COLO668 (cell line): ENCODE data around the gene FNDC8.
"Not testable (repeated sequence)": the region's sequence is repeated elsewhere in the genome, so short reads cannot be mapped to it uniquely, and the experiment has no call there.

ENCODE experiments used
- DNase-seq: peaks from one replicate; lab custom pipeline; 2025; ENCODE audit not compliant: unreplicated experiment; lab: John Stamatoyannopoulos, UW

The FNDC8 gene

DNA sequence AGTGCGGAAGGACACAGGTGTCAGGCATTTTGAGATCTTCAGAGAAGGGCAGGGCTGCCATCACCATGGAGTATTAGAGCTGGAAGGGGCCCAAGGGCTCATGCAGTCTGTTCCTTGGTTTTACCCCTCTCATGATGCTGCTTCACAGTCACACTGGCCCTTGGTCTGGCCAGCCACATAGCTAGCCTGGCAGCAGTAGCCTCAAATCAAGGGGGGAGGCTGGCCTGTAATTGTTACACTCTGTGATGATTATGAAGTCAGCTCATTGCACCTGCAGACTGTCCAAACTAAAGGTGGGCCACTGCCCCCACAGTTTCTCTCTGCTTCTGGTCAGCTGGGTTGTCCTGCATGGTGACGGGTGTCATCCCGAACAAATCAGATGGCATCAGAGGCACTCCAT, at the start of gene FNDC8:
FNDC8 (plus strand) TSS at position 301 of the 400 bp plus-strand sequence; CDS start at position 380, 79 bp downstream.
- no peak for DNase-seq

DNA sequence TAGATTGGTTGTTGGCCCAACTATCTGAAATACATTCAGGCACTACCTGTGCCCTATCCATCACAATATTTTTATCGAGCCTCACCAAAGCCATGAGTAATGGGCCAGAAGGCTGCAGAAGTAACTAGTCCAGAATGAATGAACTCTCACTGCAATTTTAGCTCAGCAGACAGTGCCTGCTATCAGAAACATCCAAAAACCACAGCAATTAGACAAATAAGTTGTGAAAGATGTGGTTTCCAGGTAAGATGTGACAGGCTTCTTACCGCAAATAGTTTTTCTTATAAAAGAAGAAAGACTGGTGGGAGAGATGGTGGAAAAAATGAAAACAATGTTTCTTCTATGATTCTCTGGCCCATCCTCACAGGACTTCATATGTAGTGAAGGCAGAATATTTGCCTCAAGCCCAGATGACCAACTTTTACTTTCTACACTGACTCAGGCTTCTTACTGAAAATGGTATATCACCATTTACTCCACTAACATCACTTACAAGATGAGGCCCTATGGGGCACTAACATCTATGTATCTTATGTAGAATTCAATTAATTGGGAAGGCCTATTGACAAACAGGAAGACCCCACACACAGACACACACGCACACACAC, 48.1 kb upstream of the FNDC8 start:
- DNase-seq, result no peak

DNA sequence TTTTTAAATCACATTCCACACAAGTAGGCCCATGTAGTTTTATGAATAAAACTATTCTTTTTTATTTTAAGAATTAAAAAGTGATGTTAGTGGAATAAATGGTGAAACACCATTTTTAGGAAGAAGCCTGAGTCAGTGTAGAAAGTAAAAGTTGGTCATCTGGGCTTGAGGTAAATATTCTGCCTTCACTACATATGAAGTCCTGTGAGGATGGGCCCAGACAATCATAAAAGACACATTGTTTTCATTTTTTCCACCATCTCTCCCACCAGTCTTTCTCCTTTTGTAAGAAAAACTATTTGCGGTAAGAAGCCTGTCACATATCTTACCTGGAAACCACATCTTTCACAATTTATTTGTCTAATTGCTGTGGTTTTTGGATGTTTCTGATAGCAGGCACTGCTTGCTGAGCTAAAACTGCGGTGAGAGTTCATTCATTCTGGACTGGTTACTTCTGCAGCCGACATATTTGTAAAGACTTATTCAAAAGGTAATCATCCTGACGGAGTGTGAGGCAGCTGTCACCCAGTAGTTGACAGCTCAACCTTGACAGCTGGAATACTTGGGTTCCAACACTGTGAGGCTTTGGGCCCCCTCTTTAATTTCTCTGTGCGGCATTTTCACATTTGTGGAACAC, 47.3 kb upstream of the FNDC8 start:
- DNase-seq, result no peak

DNA sequence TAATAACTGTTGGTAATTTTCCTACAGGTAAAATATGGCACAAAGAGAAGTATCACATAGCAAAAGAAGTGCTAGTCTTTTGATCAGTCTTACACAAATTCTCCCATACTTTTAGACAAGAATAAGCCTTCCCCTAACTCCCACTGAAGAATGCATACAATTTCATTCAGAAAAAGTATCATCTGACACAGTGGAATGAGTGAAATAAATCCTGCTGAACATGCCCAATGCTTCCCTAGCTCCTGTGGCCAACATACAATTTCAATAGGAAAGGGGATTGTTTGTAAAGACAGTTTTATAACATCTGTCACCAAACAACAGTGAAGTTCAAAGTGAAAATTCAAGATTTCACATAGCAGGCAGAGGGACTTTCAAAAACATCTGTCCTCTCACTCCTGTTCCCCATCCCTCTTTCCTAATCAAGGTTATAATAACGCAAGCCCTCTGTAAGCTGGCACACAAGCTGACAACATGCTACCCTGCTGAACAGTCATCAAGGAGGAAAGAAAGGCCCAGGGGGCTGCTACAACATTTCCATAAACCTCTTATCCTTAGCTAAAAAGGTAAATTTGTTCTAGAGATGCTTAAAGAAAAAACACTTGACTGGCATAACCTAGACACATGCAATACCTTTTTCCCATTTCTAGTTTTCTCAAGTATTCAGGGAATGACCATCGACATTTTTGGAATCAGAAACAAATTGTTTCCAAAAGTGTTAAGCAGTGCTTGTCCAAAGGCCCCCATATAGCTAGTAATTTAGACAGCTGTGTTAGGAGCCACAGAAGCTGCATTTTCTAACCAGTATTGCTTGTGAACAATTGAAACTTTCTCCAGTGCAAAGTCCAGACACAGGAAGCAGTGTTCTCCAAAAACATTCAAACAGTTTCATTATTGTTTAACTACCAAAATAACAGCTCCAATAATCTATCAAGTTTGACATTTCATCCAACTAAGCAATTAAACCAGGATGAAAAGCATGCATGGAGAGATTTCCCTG, 46.4 kb upstream of the FNDC8 start:
- DNase-seq, result no peak

DNA sequence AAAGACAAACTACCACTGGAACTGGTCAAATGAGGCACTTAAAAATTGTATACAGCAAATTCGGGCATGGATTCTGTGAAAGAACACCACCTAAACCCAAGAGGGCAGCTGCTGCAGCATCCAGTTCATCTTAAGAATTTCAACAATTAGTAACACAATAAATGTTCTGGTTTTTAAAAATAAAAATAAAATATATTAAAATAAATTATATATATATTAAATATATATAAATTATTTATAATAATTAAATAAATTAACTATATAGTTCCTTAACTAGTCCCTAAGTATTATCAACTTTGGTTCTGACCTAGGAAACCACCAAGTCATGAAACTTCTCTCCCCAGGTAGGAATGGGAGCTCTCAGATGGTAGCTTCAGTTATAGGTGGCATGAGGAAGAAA, 44.5 kb upstream of the FNDC8 start:
- no peak for DNase-seq

DNA sequence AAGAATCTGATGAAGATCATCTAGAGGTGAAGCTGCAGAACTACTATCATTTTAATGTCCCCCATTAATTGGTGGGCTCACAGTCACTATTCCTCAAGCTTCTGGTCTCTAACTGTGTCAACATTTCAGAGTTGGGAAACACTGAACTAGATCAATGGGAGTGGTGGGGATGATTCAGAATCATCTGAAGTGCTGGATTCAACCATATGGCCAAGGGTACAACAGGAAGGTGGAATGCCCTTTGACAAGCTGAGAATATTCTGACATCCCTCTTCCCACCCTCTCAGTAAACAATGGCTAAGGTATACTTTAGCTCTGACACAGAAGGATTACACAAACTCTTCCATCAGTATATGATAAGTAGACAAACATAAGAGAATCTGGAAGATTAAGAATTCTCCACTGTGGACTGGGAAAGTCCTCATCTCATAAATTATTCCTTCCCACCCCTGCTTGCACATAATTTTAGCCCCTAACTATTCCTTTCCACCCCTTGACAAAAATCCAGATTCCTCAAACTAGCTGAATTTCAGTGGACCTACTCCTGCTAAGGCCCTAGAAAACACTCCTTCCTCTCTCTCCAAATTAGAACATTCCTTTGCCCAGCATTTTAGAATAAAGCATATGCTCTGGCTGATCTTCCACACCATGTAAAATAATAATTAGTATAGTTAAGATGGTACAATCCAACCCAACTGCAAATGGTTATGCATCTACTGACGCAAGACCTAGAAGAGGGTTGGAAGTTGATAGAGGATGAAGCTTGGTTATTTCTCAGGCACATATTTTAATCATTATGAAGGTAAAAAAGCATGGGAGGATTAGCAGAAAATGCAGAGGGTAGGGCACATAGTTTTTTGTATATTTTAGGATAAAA, 41.6 kb upstream of the FNDC8 start:
- DNase-seq, result no peak

DNA sequence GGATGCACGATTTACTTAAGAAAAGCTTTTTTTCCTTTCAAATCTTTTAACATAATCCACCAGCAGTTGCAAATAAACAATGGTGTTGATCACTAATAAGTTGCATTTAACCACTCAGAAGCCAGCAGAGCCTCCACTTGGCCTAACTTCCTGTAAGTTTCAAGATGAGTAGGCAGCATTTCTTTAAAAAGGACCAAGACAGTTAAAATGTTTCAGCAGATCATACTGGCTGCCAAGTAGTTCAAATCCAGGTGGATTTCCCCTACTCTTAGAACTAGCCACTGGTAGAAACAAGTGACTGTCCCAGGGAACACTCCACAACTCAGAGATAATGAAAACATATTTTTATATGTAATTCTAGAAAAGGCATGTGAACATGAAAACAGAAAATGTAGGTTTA, 40.9 kb upstream of the FNDC8 start:
- no peak for DNase-seq

DNA sequence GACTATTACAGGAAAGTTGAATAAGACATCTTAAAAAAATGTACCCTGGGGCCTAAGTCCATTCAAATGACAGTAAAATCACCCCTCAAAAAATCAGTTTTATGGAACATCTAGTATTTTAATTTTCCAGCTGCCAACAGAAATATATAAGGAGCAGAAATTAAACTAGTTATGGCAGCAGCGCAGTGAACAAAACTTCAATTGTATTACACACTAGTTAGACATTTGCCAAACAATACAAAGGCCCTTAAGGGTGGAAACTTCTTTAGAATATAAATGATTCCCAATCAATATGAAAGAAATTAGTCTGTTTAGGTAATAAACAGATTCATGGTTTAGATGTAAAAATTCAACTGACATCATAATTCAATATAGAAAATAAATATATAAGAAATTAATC, 39.8 kb upstream of the FNDC8 start:
- DNase-seq, result no peak

DNA sequence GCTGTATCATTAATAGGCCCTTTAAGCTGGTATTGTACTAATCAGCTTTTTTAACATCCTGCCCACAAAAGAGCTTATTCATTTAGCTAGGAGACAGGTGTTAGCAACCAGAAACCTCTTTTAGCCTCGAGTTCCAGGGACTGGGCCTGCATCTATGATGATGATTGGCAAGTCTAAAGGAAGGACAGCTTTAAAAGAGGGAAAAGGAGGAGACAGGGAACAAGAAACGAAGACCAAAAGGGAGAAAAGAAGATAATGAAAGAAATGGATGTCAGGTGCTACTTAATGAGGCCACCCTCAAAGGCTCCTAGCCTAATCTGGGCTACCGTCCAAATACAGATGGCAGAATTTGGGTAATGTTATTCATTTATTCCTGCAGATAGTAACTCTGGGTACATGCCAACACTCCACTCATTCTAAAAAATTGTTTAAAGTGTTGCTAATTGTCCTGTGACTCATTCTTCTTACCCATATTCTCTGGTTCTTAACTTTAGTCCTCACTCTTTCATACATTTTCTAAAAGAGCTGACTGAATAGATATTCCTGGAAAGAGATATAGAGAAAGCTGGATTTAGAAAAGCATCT, 39.2 kb upstream of the FNDC8 start:
- no peak for DNase-seq

DNA sequence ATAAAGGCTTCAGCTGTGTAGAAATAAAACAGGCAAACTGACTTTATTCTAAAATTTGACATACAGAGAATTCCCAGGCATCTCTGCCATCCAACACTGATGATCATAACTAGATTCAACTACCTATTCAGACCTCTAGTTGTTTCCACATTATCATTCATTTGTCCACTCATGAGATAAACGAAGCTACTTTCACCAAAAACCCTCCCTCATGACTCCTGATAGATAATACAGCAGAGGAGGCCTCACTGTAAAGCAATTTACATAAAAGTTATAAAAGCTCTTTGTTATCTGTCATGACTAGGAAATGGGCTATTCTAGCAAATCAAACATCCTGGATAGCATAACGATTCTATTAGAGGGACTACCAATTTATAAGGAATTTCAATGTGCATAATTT, 38.3 kb upstream of the FNDC8 start:
- DNase-seq, result no peak

DNA sequence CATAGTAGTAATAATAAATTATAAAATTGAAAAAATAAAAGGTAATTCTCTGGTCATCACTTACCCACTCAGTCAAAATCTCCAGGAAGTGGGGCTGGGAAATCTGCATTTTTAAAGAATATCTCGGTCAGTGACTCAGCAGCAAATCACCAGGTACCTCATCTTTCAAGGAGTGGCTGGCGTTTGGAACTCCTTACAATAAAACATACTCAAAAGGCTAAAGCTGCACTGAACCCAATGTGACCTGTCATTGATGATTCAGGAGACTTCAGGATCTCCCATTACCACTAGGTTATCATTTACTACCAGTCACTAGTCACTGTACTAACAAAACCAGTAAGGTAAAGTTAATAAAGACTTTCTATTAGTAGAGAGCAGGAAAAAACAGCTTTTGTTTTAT, 36.4 kb upstream of the FNDC8 start:
- no peak for DNase-seq

DNA sequence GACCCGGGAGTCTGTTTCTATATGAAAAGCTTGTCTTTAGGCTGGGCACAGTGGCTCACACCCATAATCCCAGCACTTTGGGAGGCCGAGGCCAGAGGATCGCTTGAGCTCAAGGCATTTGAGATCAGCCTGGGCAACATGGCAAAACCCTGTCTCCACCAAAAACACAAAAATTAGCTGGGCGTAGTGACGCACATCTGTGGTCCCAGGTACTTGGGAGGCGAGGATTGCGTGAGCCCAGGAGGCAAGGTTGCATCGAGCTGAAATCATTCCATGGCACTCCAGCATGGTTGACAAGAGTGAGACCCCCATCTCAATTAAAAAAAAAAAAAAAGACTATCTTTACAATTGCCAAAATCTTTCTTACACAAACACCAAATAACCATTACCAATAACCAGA, 35.3 kb upstream of the FNDC8 start:
- no peak for DNase-seq

DNA sequence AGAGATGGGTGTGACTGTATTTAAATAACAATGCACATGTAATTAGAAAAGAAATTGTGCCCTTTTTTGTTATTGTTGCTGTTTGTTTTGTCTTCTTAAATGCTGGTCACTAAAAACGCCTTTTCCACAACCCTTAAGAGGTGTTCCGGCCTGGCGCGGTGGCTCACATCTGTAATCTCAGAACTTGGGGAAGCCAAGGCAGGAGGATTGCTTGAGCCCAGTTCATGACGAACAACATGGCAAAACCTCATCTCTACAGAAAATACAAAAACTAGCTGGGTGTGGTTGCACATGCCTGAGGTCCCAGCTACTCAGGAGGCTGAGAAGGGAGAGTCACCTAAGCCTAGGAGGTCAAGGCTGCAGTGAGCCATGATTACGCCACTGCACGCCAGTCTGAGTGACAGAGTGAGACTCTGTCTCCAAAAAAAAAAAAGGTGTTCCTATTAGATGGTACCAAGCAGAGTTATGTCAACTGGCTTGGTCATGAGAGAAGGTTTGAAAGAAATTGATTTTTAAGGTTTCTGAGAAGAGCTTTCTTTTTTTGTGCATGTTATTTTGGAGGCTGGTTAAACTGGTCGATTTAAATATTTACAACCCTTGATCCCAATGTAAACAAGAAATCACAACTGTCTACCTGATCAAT, 34.4 kb upstream of the FNDC8 start:
- DNase-seq, result no peak

DNA sequence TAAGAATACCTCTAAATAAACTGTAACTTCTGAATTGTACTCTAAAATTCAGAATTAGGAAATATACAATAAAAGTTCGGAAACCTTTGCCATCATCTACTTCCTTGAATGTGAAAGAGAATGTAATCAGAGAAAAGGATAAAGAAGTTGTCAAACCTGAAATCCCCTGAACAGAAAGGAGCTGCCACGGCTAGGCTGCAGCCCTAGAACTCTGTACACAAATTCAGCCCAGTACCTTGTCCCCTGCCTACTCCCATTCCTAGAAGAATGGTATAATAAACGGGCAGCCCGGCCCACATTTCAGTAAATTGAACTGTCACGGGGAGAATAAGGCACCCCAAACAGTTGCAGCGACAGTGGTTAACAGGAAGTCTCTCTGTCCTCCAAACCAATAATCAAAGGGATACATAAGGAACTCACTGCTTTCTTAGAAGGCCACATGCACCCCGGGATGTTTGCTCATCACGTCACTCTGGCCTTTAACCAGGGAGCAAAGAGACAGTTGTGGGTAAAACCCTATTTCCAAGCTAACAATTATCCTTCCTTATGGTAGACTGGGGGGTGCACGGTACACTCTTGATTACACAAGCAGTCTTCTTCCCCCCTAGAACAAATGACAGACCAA, 33.6 kb upstream of the FNDC8 start:
- peak; percentile 10 for DNase-seq

DNA sequence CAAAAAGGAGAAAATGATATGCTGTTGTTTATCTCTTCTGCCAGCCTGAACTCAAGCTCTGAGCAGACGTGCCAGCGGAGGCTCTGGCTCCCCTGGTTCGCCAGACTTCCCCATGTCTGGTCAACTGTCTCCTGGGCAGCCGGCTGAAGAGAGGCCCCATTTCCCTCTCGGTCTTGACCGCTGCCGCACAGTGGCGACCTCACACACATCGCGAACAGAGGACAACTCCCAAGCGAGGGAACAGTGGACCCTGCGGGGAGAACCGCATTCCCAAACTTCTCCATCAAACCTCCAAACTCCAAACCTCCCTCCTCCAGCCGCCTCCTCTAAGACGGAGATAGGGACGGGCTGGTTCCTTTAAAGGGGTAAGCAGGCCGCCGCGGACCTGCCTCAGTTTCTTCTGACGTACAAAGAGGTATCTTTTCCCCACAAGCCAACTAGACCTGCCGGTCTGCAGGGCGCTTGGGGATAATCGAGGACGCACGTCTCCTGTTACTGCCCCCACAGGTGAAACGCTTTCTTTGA, 33.0 kb upstream of the FNDC8 start:
- peak; percentile 21 for DNase-seq

DNA sequence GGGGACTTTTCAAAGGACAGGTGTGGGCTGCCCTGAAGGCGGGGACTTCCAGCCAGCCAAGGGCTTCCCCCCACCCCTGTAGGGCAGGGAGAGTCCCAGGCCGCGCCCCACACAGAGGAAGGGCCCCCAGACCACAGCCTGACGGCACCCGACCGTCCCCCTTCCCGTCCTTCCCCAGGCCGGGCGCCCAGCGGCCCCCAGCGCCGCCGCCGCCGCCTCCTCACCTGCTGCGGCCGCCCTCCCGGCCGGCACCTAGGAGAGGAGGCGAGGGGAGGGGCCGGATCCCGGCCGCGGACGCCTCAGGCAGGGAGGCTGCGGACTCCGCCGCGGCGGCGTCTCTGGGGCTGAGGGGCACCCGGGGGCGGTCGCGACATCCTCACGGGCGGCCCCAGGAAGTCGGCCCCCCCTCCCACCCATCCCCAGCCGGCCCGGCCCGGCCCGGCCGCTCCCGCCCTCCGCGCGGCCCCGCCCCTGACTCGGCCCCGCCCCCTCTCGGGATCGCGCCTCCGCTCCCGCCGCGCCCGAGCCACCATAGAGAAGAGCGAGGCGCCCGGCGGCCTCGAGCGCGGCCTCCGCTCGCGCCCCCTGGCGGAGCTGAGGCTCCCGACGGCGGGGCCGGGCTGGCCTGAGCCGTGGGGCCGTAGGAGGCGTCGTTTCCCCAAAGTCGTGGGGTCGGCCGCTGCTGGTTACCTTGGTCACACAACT, 32.4 kb upstream of the FNDC8 start:
- DNase-seq, result peak; percentile 87

DNA sequence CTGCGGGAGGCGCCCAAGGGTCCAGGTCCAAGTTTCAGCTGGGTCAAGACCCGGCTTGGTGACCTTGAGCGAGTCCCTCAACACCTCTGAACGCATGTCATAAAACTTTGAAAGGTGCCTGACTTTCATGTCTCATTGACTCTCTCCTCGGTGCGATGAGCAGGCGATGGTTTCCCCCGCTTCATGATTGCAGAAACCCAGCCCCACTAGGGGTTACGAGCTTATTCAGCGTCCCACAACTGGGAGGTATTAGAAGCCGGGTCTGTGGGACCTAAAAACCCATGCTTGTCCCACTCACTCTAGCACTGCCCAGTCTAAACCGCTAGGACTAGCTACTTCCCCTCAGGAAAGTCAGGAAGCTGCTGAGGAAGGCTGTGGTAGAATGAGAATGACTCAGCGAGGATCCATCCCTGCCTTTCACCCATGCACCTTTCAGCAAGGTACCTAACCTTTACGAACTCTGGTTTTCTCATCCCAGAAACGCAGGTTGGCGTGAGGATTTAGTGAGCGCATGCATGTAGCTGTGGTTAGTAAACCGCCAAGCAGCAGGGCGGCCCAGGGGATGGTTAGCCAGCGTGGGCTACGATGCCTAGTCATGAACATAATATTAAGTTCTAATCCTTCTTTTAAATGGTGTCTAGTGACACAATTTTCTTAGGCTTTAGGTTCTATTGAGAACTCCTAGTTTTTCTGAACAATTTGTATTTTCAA, 31.7 kb upstream of the FNDC8 start:
- DNase-seq, result peak; percentile 12

DNA sequence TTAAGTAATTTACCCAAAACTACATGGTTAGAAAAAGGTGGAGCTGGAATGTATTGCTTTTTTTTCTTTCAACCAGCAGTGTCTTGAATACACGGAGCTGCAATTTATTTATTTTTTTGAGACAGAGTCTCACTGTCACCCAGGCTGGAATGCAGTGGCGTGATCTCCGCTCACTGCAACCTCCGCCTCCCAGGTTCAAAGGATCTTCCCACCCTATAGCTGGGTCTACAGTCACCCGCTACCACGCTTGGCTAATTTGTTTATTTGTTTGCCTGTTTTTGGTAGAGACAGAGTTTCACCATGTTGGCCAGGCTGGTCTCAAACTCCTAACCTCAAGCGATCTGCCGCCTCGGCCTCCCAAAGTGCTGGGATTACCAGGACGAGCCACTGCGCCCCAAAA, 30.7 kb upstream of the FNDC8 start:
- not testable (repeated sequence) for DNase-seq
